Loucy (cell line): Measurements from ENCODE around the gene REXO5.

Experiments
- H2AFZ ChIP-seq: fragments of 200-600 bp; sonication (generic); 2 replicates; pipeline ENCODE4 v1.6.0; 2016; ENCODE audit warnings: antibody characterized with exemption, mild to moderate bottlenecking, low read length, moderate library complexity
- H3F3A ChIP-seq: fragments of 200-600 bp; 2 replicates; pipeline ENCODE4 v1.6.0; 2016; ENCODE audit warnings: antibody characterized with exemption, low read depth, mild to moderate bottlenecking
- H3K27me3 ChIP-seq: fragments of 200-600 bp; sonication (generic); 2 replicates; pipeline ENCODE4 v1.6.1; 2014; ENCODE audit warnings: low read length, mild to moderate bottlenecking; ENCODE audit not compliant: insufficient read depth, poor library complexity, severe bottlenecking
- H3K36me3 ChIP-seq: fragments of 200-600 bp; sonication (generic); 2 replicates; pipeline ENCODE4 v1.6.1; 2016; ENCODE audit warnings: low read length; ENCODE audit not compliant: insufficient read depth
- H3K4me1 ChIP-seq: fragments of 200-600 bp; sonication (generic); 2 replicates; pipeline ENCODE4 v1.5.1; 2014; ENCODE audit warnings: low read length, mild to moderate bottlenecking; ENCODE audit not compliant: insufficient read depth, poor library complexity, severe bottlenecking
- H3K4me2 ChIP-seq: fragments of 200-600 bp; sonication (generic); 2 replicates; pipeline ENCODE4 v1.6.0; 2014; ENCODE audit warnings: antibody characterized with exemption, low read length, low read depth, mild to moderate bottlenecking; ENCODE audit not compliant: poor library complexity, severe bottlenecking
- H3K4me3 ChIP-seq: fragments of 200-600 bp; sonication (generic); 2 replicates; pipeline ENCODE4 v1.5.1; 2014; ENCODE audit warnings: low read length, mild to moderate bottlenecking, mixed read lengths; ENCODE audit not compliant: poor library complexity, severe bottlenecking
- H3K79me2 ChIP-seq: fragments of 200-600 bp; sonication (generic); 2 replicates; pipeline ENCODE4 v1.6.1; 2014; ENCODE audit warnings: low read length; ENCODE audit not compliant: insufficient read depth
- H3K9ac ChIP-seq: fragments of 200-600 bp; sonication (generic); 2 replicates; pipeline ENCODE4 v1.6.0; 2014; ENCODE audit warnings: mild to moderate bottlenecking, low read depth, low read length, moderate library complexity; ENCODE audit not compliant: poor library complexity, severe bottlenecking
- H3K9me2 ChIP-seq: fragments of 200-600 bp; sonication (generic); replicated peaks from 2 replicates; pipeline ENCODE4 v1.6.1; 2016; ENCODE audit warnings: low read depth, low read length, mixed read lengths
- H3K9me3 ChIP-seq: fragments of 200-600 bp; sonication (generic); 2 replicates; pipeline ENCODE4 v1.6.1; 2014; ENCODE audit warnings: mild to moderate bottlenecking, antibody characterized with exemption, low read length, low read depth; ENCODE audit not compliant: insufficient read depth
- H4K20me1 ChIP-seq: fragments of 200-600 bp; sonication (generic); 2 replicates; pipeline ENCODE4 v1.6.0; 2014; ENCODE audit warnings: antibody characterized with exemption, low read length, mild to moderate bottlenecking; ENCODE audit not compliant: insufficient read depth, poor library complexity, severe bottlenecking
- EZH2phosphoT487 ChIP-seq: fragments of 200-600 bp; IDR thresholded peaks from 2 replicates; pipeline ENCODE4 v1.6.1; 2018; ENCODE audit warnings: antibody characterized with exemption, mild to moderate bottlenecking, moderate library complexity, borderline replicate concordance
- TF ChIP-seq, protein P1 (sequence below): fragments of 200-600 bp; sonication (generic); conservative IDR thresholded peaks from 2 replicates; pipeline ENCODE4 v1.5.1; 2014; ENCODE audit warnings: mild to moderate bottlenecking, antibody characterized with exemption, low read length

REXO5 gene

DNA sequence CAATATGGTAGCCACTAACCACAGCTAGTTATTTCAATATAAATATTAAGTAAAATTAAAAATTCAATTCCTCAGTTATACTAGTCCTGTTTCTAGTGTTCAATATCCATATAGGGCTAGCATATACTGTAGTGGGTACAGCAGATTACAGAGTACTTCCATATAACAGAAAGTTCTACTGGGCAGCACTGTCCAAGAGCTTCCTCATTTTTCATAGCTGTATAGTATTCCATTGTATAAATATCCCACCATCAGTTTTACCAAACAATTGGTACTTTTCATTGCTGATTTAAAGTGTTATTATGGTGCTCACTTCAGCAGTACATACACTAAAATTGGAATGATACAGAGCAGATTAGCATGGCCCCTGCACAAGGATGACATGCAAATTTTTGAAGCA is 22.1 kb upstream of the REXO5 start:
- H2AFZ ChIP-seq, result no peak overlapping the region
- H3K9me2 ChIP-seq, result no peaks in the 10 kb centered on the region
- no peaks in the 10 kb centered on the region for H3K36me3 ChIP-seq
- H3K27me3 ChIP-seq, result no peaks in the 10 kb centered on the region
- H3K9me3 ChIP-seq, result no peaks in the 10 kb centered on the region
- H3K4me1 ChIP-seq, result no peaks in the 10 kb centered on the region
- no peaks in the 10 kb centered on the region for H3K79me2 ChIP-seq
- TF ChIP-seq, protein P1, sequence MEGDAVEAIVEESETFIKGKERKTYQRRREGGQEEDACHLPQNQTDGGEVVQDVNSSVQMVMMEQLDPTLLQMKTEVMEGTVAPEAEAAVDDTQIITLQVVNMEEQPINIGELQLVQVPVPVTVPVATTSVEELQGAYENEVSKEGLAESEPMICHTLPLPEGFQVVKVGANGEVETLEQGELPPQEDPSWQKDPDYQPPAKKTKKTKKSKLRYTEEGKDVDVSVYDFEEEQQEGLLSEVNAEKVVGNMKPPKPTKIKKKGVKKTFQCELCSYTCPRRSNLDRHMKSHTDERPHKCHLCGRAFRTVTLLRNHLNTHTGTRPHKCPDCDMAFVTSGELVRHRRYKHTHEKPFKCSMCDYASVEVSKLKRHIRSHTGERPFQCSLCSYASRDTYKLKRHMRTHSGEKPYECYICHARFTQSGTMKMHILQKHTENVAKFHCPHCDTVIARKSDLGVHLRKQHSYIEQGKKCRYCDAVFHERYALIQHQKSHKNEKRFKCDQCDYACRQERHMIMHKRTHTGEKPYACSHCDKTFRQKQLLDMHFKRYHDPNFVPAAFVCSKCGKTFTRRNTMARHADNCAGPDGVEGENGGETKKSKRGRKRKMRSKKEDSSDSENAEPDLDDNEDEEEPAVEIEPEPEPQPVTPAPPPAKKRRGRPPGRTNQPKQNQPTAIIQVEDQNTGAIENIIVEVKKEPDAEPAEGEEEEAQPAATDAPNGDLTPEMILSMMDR, result no peak
- no peak for TF ChIP-seq EZH2phosphoT487
- no peaks in the 10 kb centered on the region for H4K20me1 ChIP-seq
- no peak overlapping the region for H3K4me2 ChIP-seq
- no peak overlapping the region for H3K4me3 ChIP-seq
- no peaks in the 10 kb centered on the region for H3F3A ChIP-seq
- no peak overlapping the region for H3K9ac ChIP-seq

DNA sequence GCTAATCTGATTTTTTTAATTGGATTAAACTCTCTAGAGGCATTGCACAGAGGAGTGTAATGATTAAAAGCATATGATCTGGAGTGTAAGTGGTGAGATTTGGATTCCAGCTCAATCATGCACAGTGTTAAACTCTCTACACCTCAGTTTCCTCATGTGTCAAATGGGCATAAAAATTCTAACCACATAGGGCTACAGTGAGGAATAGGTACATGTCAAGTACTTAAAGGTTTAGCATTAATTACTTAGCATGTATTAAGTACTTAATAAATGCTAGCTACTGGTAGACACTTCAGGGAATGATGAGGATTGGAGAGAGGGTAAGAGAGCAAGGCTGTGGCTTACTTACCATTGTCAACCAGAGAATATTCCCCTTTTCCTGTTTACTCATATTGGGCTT is 17.2 kb upstream of the REXO5 start:
- no peaks in the 10 kb centered on the region for H3K4me1 ChIP-seq
- no peaks in the 10 kb centered on the region for H3K27me3 ChIP-seq
- no peak overlapping the region for H3K4me2 ChIP-seq
- H3K9ac ChIP-seq, result no peak overlapping the region
- H3F3A ChIP-seq, result no peaks in the 10 kb centered on the region
- H3K36me3 ChIP-seq, result no peaks in the 10 kb centered on the region
- no peak overlapping the region for H3K4me3 ChIP-seq
- no peaks in the 10 kb centered on the region for H4K20me1 ChIP-seq
- H3K9me3 ChIP-seq, result no peaks in the 10 kb centered on the region
- no peak overlapping the region for H2AFZ ChIP-seq
- no peaks in the 10 kb centered on the region for H3K79me2 ChIP-seq
- no peaks in the 10 kb centered on the region for H3K9me2 ChIP-seq
- no peak for TF ChIP-seq EZH2phosphoT487
- TF ChIP-seq, protein P1, result no peak

DNA sequence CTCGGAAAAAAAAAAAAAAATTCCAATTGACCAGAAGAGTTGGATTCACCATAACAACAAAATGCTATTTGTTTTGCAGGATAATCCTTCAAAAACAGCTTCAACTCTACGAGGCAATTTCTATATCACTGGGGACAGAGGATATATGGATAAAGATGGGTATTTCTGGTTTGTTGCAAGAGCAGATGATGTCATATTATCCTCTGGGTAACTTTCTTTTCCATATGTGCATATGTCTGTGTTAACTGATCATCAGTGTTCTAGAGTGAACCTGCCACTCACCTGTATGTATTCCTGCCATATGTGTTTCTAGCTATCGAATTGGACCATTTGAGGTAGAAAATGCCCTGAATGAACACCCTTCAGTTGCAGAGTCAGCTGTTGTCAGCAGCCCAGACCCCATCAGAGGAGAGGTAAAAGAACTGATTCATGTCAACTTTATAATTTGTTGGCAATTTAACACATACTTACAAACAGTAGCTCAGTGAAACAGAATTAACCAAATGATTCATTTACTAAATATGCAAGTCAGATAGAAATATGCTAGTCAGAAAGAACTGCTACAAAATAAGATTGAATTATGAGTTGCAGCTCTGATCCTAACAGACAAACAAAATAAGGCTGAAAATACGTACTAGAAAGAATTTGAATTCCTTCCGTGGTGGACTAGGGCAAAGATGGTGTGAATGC is 14.3 kb upstream of the REXO5 start:
- no peaks in the 10 kb centered on the region for H4K20me1 ChIP-seq
- H3K4me3 ChIP-seq, result no peak overlapping the region
- no peak overlapping the region for H3K4me2 ChIP-seq
- no peak overlapping the region for H3K9ac ChIP-seq
- H3K9me2 ChIP-seq, result no peaks in the 10 kb centered on the region
- no peaks in the 10 kb centered on the region for H3K79me2 ChIP-seq
- H2AFZ ChIP-seq, result no peak overlapping the region
- no peaks in the 10 kb centered on the region for H3F3A ChIP-seq
- no peaks in the 10 kb centered on the region for H3K27me3 ChIP-seq
- H3K4me1 ChIP-seq, result peaks cover 6% of the 10 kb centered on the region
- TF ChIP-seq, protein P1, result no peak
- TF ChIP-seq EZH2phosphoT487, result no peak
- H3K9me3 ChIP-seq, result no peaks in the 10 kb centered on the region
- H3K36me3 ChIP-seq, result peaks cover 3% of the 10 kb centered on the region; the same call in 1 of the 2 replicates
